Hepatocyte (in vitro differentiated cells): Measurements from ENCODE around the gene PTRHD1.

Experiments
- EZH2 ChIP-seq: fragments of 200-600 bp; sonication (generic); IDR thresholded peaks from 2 replicates; pipeline ENCODE4 v1.6.1; 2016; ENCODE audit warnings: antibody characterized with exemption, mild to moderate bottlenecking, borderline replicate concordance
- EZH2phosphoT487 ChIP-seq: fragments of 200-600 bp; sonication (generic); IDR thresholded peaks from one replicate; pipeline ENCODE4 v1.6.1; 2018; ENCODE audit warnings: antibody characterized with exemption, mild to moderate bottlenecking, low read depth, moderate library complexity; ENCODE audit not compliant: unreplicated experiment, severe bottlenecking
- TF ChIP-seq, protein P1 (sequence below): fragments of 200-600 bp; sonication (generic); IDR thresholded peaks from 2 replicates; pipeline ENCODE4 v1.5.1; 2016; ENCODE audit warnings: antibody characterized with exemption, mild to moderate bottlenecking; ENCODE audit not compliant: poor library complexity

DNA sequence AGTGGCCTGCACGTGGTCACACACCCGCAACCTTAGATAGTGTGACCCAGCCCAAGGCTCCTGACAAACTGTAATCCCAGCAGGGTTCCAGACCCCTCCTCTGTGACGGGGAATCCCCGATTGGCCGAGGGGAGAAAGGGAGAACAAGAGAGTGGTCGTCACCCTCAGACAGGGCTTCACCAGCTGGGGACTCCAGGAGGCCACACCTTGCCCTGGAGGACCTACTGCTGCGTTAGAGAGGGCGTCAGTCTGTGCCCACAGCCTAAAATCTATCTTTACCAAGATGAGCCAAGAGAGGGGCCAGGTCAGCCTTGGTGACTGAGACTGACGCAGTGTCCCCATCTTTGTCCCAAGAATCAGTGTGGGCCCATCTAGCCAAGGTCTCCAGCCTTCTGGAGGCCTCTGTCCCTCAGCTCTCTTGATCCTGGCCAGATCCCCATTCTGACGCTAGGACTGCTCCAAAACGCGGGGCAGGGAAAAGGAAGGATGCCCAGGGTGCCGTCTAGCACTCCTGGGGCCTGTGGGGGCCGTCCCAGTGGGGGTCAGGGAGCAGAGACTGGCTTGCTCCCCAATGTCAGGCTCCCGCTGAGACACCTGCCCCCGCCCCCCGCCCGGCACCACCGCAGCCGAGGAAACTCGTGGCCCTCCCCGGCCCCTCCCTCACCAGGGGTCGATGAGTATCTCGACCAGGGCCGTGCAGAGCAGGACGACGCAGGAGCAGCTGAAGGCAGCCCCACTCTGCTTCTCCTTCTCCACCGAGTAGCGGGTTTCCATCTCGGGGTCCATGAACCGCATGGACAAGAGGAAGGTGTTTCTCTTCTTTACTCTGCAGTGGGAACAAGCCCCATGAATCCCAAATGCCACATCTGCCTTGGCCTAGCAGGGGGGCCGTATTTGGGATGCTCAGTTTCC, 40.9 kb upstream of the PTRHD1 start:
- no peak for TF ChIP-seq EZH2
- TF ChIP-seq, protein P1, sequence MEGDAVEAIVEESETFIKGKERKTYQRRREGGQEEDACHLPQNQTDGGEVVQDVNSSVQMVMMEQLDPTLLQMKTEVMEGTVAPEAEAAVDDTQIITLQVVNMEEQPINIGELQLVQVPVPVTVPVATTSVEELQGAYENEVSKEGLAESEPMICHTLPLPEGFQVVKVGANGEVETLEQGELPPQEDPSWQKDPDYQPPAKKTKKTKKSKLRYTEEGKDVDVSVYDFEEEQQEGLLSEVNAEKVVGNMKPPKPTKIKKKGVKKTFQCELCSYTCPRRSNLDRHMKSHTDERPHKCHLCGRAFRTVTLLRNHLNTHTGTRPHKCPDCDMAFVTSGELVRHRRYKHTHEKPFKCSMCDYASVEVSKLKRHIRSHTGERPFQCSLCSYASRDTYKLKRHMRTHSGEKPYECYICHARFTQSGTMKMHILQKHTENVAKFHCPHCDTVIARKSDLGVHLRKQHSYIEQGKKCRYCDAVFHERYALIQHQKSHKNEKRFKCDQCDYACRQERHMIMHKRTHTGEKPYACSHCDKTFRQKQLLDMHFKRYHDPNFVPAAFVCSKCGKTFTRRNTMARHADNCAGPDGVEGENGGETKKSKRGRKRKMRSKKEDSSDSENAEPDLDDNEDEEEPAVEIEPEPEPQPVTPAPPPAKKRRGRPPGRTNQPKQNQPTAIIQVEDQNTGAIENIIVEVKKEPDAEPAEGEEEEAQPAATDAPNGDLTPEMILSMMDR: no peak
- no peak for TF ChIP-seq EZH2phosphoT487
